Measurements from ENCODE around the gene PLVAP.
"Not testable (repeated sequence)": the region's sequence is repeated elsewhere in the genome, so short reads cannot be mapped to it uniquely, and the experiment has no call there.

Gene PLVAP

DNA sequence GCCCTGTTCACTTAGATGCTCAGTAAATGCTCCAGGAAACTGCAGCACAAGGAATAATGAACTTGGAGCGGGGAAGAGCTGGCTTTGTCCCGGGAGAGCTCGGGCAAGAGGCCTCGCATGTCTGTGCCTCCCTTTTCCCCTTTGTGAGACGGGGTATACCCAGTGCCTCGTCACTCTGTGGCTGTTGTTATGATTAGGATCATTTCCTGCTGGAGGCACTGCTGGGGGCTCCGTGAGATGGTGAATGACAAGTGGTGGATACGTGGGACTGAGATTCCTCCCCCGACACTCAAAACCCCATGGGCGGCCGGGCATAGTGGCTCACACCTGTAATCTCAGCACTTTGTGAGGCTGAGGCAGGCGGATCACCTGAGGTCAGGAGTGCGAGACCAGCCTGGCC is 1.1 kb upstream of the PLVAP start:
- no peak overlapping the region for H3K9ac ChIP-seq (ENCODE audit: low read length)
- no peaks in the 10 kb centered on the region for H3K9me3 ChIP-seq (ENCODE audit: control insufficient read depth, low read depth, low read length)
- no peak overlapping the region for H3K4me3 ChIP-seq (ENCODE audit: low read length)
- H3K27me3 ChIP-seq (ENCODE audit: control insufficient read depth, insufficient read depth, low read length): no peaks in the 10 kb centered on the region
- no peak overlapping the region for H3K27ac ChIP-seq (ENCODE audit: low read length)
- peaks cover 11% of the 10 kb centered on the region for H3K4me1 ChIP-seq (ENCODE audit: control insufficient read depth, low read depth, low read length)
- H3K36me3 ChIP-seq (ENCODE audit: control insufficient read depth, low read depth, low read length): no peaks in the 10 kb centered on the region

DNA sequence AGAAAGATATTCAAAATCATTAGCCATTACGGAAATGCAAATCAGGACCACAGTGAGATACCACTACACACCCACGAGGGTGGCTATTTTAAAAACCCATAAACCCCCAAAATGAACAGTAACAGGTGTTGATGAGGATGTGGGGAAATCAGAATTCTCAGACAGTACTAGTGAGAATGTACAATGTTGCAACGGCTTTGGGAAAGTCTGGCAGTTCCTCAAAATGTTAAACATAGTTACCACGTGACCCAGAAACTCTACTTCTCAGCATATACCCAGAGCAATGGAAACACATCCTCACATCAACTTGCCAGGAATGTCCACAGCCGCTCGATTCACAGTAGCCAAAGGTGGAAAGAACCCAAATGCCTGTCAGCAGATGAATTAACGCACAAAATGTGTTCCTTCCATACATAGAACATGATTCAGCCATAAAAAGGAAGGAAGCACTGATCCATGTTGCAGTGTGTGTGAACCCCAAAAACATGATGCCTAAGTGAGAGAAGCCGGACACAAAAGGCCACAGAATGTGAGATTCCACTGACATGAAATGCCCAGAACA is 7.0 kb downstream of the PLVAP start:
- Histone ChIP-seq H3K9ac (ENCODE audit: low read length) (no peak overlapping the region), H3K27me3 (ENCODE audit: control insufficient read depth, insufficient read depth, low read length) (no peaks in the 10 kb centered on the region), H3K4me1 (ENCODE audit: control insufficient read depth, low read depth, low read length) (no peaks in the 10 kb centered on the region), H3K27ac (ENCODE audit: low read length) (no peak overlapping the region), H3K9me3 (ENCODE audit: control insufficient read depth, low read depth, low read length) (no peaks in the 10 kb centered on the region), H3K36me3 (ENCODE audit: control insufficient read depth, low read depth, low read length) (no peaks in the 10 kb centered on the region), H3K4me3 (ENCODE audit: low read length) (no peak overlapping the region)

DNA sequence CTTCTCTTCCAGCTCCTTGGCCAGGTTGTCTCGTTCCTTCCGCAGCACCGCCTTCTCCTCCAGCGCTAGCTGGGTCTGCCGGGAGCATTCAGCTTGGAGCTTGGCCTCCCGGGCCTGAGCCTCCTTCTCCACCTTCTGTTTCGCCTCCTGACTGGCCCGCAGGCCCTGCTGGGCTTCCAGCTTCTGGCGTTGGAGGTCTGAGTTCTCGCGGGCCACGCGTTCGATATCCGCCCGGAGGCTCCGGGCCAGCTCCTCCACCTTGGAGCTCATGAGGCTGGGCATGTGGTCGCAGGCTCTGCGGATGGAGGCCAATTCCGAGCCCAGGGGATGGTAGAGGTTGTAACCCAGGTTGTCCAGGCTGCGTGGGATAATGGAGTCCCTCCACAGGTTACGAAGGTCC is 11.8 kb downstream of the PLVAP start:
- no peak overlapping the region for H3K27ac ChIP-seq (ENCODE audit: low read length)
- H3K4me1 ChIP-seq (ENCODE audit: control insufficient read depth, low read depth, low read length): no peaks in the 10 kb centered on the region
- no peak overlapping the region for H3K9ac ChIP-seq (ENCODE audit: low read length)
- no peaks in the 10 kb centered on the region for H3K27me3 ChIP-seq (ENCODE audit: control insufficient read depth, insufficient read depth, low read length)
- no peaks in the 10 kb centered on the region for H3K36me3 ChIP-seq (ENCODE audit: control insufficient read depth, low read depth, low read length)
- H3K4me3 ChIP-seq (ENCODE audit: low read length): no peak overlapping the region
- no peaks in the 10 kb centered on the region for H3K9me3 ChIP-seq (ENCODE audit: control insufficient read depth, low read depth, low read length)

DNA sequence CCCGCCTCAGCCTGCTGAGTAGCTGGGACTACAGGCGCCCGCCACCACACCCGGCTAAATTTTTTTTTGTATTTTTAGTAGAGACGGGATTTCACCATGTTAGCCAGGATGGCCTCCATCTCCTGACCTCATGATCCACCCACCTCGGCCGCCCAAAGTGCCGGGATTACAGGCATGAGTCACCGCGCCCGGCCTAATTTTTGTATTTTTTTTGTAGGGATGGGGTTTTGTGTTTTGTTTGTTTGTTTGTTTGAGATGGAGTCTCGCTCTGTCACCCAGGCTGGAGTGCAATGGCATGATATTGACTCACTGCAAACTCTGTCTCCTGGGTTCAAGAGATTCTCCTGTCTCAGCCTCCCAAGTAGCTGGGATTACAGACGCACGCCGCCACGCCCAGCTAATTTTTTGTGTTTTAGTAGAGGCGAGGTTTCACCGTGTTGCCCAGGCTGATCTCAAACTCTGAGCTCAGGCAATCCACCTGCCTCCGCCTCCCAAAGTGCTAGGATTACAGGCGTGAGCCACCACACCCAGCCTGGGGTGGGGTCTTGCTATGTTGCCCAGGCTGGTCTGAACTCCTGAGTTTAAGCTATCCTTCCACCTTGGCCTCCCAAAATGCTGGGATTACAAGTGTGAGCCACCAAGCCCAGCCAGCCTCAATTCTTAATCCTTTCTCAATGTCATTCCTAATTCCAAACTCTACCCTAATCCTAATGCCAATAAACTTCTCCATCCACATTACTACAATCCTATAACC is 13.1 kb downstream of the PLVAP start:
- not testable (repeated sequence) for H3K36me3 ChIP-seq (ENCODE audit: control insufficient read depth, low read depth, low read length); H3K27me3 ChIP-seq (ENCODE audit: control insufficient read depth, insufficient read depth, low read length); H3K9ac ChIP-seq (ENCODE audit: low read length); H3K9me3 ChIP-seq (ENCODE audit: control insufficient read depth, low read depth, low read length); H3K27ac ChIP-seq (ENCODE audit: low read length); H3K4me3 ChIP-seq (ENCODE audit: low read length); H3K4me1 ChIP-seq (ENCODE audit: control insufficient read depth, low read depth, low read length)

DNA sequence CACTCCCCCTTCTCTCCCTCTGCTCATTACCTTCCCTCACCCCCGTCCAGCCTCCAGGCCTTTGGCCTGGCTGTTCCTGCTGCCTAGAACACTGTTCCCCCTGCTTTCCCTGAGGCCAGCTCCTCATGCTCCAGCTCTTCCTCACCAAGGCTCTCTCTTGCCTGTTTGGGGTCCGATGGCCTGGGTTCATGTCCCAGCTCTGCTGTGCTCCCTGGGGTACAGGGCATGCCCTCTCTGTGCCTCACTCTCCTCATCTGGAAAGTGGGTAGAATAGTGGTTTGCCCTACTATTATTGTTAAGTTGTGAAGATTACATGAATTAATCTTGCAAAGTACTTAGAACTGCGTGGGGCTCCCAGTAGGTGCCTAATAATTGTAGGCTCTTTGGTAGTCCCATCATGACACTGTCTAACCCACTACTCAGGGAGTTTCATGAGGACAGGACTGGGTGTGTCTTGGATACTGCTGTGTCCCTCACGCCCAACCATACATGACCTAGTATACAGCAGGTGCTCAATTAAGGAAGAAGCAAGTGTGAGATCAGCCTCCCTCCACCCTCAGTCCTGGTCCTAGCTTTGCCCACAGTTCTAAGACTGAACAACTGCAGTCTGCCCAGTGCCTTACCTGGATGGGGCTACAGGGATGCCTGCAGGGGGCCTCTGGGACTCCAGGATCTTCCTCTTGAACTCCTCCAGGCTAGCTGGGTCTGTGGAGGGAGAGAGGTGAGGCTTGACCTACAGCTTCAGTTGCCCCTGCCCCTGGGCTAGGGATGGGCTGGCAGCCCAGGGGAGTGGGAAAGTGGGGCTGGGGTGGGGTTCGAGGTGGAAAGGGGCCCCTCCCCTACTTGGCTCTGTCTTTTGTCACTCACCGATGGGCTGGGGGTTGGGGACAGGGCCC is 17.0 kb downstream of the PLVAP start:
- no peaks in the 10 kb centered on the region for H3K27me3 ChIP-seq (ENCODE audit: control insufficient read depth, insufficient read depth, low read length)
- no peak overlapping the region for H3K4me3 ChIP-seq (ENCODE audit: low read length)
- H3K9ac ChIP-seq (ENCODE audit: low read length): no peak overlapping the region
- no peaks in the 10 kb centered on the region for H3K4me1 ChIP-seq (ENCODE audit: control insufficient read depth, low read depth, low read length)
- no peak overlapping the region for H3K27ac ChIP-seq (ENCODE audit: low read length)
- no peaks in the 10 kb centered on the region for H3K9me3 ChIP-seq (ENCODE audit: control insufficient read depth, low read depth, low read length)
- no peaks in the 10 kb centered on the region for H3K36me3 ChIP-seq (ENCODE audit: control insufficient read depth, low read depth, low read length)

DNA sequence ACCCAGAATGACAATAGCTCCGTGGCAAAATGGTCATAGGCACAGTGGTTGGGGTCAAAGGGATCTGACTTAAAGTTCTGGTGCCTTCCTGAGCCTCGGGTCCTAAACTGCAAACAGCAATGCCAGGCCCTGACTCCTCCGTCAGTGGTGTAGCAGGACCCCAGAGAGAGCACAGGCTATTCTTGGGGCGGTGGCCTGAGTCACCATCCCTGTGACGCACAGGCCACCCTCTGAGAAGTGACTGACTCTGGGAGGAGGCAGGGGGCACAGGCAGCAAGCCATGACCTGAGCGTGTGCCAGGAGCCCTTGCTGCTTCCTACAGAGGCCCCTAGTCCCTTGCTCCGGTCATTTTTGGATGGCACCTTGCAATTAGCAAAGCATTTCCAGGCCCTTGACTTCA is 18.7 kb downstream of the PLVAP start:
- no peak overlapping the region for H3K27ac ChIP-seq (ENCODE audit: low read length)
- no peak overlapping the region for H3K4me3 ChIP-seq (ENCODE audit: low read length)
- H3K9me3 ChIP-seq (ENCODE audit: control insufficient read depth, low read depth, low read length): no peaks in the 10 kb centered on the region
- H3K36me3 ChIP-seq (ENCODE audit: control insufficient read depth, low read depth, low read length): no peaks in the 10 kb centered on the region
- H3K27me3 ChIP-seq (ENCODE audit: control insufficient read depth, insufficient read depth, low read length): no peaks in the 10 kb centered on the region
- H3K4me1 ChIP-seq (ENCODE audit: control insufficient read depth, low read depth, low read length): no peaks in the 10 kb centered on the region
- H3K9ac ChIP-seq (ENCODE audit: low read length): no peak overlapping the region

DNA sequence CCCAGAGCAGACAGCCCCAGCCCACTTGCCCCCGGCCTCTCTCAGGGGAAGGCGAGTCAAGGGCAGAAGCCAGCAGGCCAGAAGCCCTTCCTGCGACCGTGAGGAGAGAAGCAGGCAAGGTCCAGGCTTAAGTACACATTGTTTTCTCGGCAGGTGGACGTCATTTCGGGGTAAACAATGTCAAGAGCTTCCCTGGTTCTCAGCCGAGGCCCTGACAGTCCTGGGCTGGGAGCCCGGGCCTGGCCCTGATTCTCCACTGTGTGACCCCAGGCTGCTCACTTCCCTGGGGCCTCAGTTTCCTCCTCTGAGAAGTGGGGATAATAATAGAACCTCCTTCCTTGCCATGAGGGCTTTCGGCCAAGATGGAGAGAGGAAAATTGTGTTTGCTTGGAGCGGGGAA is 19.4 kb downstream of the PLVAP start:
- no peaks in the 10 kb centered on the region for H3K9me3 ChIP-seq (ENCODE audit: control insufficient read depth, low read depth, low read length)

DNA sequence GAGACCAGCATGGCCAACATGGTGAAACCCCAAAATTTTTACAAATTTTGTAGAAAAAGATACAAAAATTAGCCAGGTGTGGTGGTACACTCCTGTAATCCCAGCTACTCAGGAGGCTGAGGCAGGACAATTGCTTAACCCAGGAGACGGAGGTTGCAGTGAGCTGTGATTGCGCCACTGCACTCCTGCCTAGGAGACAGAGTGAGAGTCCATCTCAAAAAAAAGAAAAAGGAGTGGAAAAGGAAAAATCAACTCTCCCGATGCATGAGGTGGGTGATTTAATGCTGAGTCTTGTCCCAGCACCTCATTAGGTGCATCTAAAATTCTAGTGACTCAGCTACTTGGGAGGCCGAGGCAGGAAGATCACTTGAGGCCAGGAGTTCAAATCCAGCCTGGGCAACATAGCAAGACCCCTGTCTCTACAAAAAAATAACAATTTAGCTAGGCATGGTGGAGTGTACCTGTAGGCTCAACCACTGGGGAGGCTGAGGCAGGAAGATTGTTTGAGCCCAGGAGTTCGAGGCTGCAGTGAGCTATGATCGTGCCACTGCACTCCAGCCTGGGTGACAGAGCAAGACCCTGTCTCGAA is 20.0 kb downstream of the PLVAP start:
- no peak overlapping the region for H3K27ac ChIP-seq (ENCODE audit: low read length)
- H3K9ac ChIP-seq (ENCODE audit: low read length): no peak overlapping the region
- no peaks in the 10 kb centered on the region for H3K9me3 ChIP-seq (ENCODE audit: control insufficient read depth, low read depth, low read length)
- no peaks in the 10 kb centered on the region for H3K27me3 ChIP-seq (ENCODE audit: control insufficient read depth, insufficient read depth, low read length)
- no peaks in the 10 kb centered on the region for H3K36me3 ChIP-seq (ENCODE audit: control insufficient read depth, low read depth, low read length)
- H3K4me1 ChIP-seq (ENCODE audit: control insufficient read depth, low read depth, low read length): no peaks in the 10 kb centered on the region
- H3K4me3 ChIP-seq (ENCODE audit: low read length): no peak overlapping the region

More for the DNA sequence above, 19.4 kb downstream of the PLVAP start:
- H3K36me3 ChIP-seq (ENCODE audit: control insufficient read depth, low read depth, low read length): no peaks in the 10 kb centered on the region
- no peaks in the 10 kb centered on the region for H3K4me1 ChIP-seq (ENCODE audit: control insufficient read depth, low read depth, low read length)
- no peaks in the 10 kb centered on the region for H3K27me3 ChIP-seq (ENCODE audit: control insufficient read depth, insufficient read depth, low read length)
- H3K27ac ChIP-seq (ENCODE audit: low read length): no peak overlapping the region
- H3K4me3 ChIP-seq (ENCODE audit: low read length): no peak overlapping the region
- no peak overlapping the region for H3K9ac ChIP-seq (ENCODE audit: low read length)

DNA sequence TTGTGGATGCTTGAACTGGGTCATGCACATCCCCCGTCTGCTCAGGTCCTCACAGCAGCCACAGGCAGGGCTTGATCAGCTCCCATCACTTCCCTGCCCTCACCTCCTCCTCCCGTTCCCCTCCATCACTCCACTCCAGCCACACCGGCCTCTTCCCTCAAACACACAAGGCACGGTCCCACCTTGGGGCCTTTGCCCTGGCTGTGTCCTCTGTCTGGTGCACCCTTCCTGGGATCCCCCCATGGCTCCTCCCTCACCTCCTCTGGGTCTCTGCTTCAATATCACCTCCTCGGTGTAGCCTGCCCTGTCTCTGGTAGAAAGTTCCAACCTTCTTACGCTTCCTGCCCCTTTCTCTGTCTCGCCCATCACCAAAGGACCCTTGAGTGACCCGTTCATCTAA is 23.8 kb downstream of the PLVAP start:
- Histone ChIP-seq H3K36me3 (ENCODE audit: control insufficient read depth, low read depth, low read length) (no peaks in the 10 kb centered on the region), H3K27me3 (ENCODE audit: control insufficient read depth, insufficient read depth, low read length) (no peaks in the 10 kb centered on the region), H3K27ac (ENCODE audit: low read length) (no peak overlapping the region), H3K4me1 (ENCODE audit: control insufficient read depth, low read depth, low read length) (no peaks in the 10 kb centered on the region), H3K4me3 (ENCODE audit: low read length) (no peak overlapping the region), H3K9me3 (ENCODE audit: control insufficient read depth, low read depth, low read length) (no peaks in the 10 kb centered on the region), H3K9ac (ENCODE audit: low read length) (no peak overlapping the region)

DNA sequence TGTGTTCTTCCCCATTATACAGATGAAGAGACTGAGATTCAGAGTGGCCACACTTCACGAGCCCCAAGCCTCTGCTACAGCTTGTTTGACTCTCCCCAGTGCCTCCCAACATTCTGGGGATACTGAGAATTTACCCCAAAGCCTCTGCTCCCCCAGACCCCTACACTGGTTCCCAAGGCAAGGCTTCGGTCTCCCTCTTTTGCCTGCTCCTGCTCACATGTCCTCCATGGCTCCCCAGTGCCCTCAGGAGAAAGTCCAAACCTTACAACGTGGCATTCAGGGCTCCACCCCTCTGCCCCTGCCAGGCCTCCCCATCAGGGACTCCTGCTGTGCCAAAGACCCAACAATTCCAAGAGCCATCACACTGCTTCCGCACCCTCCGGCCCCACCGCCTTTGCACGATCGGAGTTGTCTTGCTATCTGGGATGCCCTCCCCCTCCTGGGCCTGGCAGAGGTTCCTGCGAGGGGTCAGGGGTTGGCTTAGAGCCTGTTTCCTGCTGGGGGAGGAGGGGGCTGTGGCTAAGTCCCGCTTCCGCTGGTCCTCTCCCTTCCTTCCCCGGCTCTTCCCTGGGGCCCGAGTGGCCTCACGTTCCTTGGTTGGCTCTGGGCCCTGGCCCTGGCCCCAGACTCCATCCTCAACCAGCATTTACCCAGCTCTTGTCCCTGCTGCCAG is 24.4 kb downstream of the PLVAP start:
- H3K27ac ChIP-seq (ENCODE audit: low read length): no peak overlapping the region
- H3K27me3 ChIP-seq (ENCODE audit: control insufficient read depth, insufficient read depth, low read length): no peaks in the 10 kb centered on the region
- no peaks in the 10 kb centered on the region for H3K9me3 ChIP-seq (ENCODE audit: control insufficient read depth, low read depth, low read length)
- H3K4me3 ChIP-seq (ENCODE audit: low read length): no peak overlapping the region
- no peaks in the 10 kb centered on the region for H3K36me3 ChIP-seq (ENCODE audit: control insufficient read depth, low read depth, low read length)
- no peak overlapping the region for H3K9ac ChIP-seq (ENCODE audit: low read length)
- no peaks in the 10 kb centered on the region for H3K4me1 ChIP-seq (ENCODE audit: control insufficient read depth, low read depth, low read length)

DNA sequence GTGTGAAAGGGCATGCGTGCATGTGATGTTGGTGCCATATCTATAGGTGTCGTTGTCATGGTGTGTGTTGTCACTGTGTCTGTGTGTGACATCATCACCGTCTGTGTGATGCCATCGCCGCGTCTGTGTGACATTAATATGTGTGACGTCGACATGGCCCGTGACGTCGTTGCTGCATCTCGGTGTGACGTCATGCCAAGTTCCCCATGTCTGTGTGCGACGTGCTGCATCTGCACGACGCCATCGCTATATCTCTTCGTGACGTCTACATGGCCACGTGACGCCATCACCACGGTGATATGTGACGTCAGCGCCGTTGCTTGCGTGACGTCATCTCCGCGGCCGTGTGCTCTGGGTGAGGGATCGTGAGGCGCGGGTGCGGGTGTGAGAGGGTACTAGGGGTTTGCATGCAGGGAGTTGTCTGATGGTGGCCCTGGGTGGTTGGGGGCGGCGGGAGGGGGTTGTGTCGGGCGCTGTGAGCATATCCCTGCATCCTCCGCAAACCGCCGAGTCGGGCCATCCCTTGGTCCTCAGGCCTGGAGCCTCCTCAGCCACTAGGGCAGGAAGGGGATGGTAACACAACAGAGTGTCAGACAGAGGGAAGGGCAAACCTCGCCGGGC is 25.2 kb downstream of the PLVAP start:
- Histone ChIP-seq H3K4me1 (ENCODE audit: control insufficient read depth, low read depth, low read length) (no peaks in the 10 kb centered on the region), H3K27me3 (ENCODE audit: control insufficient read depth, insufficient read depth, low read length) (no peaks in the 10 kb centered on the region), H3K9me3 (ENCODE audit: control insufficient read depth, low read depth, low read length) (no peaks in the 10 kb centered on the region), H3K4me3 (ENCODE audit: low read length) (no peak overlapping the region), H3K36me3 (ENCODE audit: control insufficient read depth, low read depth, low read length) (no peaks in the 10 kb centered on the region), H3K27ac (ENCODE audit: low read length) (no peak overlapping the region), H3K9ac (ENCODE audit: low read length) (no peak overlapping the region)

All from iPS-18a (cell line).